Measurements from ENCODE around the gene SPTBN2.
"Not testable (repeated sequence)": the region's sequence is repeated elsewhere in the genome, so short reads cannot be mapped to it uniquely, and the experiment has no call there.

Gene SPTBN2

DNA sequence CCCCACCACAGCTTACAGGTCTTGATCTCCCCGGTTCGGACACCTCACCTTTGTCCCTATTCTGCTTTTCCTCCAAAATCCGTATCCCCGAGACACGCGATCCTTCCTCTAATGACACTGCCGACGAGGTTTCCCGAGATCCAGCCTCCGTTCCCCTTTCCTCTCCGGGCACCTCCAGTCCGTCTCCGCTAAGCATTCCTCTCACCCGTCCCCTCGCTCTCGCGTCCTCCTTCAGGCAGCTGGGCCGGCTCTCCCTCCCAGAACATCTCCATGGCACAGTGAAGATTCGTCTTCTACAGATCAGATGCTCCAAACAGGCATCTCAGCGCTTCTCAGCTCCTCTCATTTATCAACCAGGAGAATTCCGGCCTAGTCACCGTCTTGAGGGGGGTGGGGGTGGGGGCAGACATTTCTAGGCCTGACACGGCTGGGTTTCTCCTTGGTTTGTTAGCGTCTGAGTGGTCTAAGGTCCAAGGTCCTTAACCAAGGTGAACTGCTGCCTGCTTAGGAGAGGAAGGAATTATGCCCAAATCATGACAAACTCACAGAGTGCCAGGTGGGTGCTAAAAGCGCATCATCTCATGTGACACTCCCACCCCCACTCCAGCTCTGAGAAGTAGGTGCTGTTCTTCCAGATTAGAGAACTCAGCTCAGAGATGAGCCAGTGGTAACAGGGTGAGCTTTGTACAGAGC is at the start of gene SPTBN2:
TSS of gene SPTBN2 (minus strand) at position 524 of the 693 bp plus-strand sequence. CDS start 7,976 bp downstream, outside the sequence.
- peak in 1 of 3 donors; percentile 26 for DNase-seq

DNA sequence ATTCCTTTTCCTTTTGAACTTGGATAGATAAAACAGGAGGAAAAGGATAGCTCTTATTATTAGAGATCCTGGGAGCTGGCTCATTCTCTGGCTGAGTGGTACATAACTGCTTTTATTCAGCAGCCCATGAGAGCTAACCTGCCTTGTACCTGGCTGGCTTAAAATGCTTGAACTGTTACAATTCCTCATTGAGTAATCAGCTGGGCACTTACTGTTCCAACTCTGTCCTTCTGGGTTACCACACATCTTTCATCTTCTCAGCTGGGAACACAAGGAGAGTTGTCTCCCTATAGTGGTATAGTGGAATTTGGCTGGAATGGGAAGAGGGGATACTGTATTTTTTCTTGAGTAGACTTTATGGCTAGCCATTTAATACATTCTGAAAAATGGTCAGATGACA is 39.8 kb upstream of the SPTBN2 start:
- no peak for DNase-seq

DNA sequence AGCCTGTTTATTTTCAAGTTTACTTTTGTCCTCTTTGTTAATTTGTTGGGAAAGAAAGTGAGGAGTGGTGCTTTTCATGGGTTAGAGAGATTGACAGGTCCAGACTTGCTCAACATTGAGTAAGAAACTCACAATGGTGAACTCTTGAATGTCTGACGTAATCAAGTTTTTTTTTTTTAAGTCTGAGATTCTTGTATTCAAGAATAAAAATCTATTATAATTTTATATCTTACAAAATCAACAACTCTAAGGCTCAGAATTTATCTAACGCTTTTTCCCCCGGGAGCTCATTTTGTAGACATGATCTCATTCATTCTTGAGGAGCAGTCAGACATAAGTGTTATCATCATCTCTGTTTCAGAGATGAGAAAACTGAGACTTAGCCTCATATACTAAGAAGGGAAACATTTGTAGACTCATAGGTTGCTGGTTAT is 39.1 kb upstream of the SPTBN2 start:
- no peak for DNase-seq

DNA sequence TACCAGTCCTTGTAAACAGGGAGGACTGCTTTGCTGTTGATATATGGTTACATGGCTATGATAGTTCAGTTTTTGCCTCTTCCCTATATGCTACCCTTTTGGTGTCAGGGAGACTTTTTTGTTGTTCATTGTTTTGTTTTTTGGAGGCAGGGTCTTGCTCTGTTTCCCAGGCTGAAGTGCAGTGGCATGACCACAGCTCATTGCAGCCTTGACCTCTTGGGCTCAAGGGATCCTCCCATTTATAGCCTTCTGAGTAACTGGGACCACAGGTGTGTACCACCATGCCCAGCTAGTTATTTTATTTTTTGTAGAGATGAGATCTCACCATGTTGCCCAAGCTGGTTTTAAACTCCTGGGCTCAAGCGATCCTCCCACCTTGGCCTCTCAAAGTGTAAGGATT is 38.6 kb upstream of the SPTBN2 start:
- DNase-seq = no peak

DNA sequence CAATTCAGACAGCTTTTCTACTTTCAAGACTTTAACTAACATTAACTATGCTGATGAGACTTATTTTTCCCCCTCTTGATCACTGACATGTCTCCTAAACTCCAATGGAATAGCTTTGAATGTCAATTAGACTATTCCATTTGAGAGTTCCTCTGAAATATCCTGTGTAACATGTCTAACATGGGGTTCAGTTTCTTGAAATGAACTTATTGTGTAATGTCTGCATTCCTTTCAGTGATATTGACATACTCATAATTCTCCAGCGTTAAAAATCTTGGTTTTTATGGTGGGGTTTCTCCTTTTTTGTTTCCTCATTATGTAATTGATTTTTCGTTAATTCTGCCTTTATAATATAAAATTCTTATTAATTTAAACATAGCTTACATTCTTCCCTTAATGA is 37.7 kb upstream of the SPTBN2 start:
- DNase-seq = no peak

DNA sequence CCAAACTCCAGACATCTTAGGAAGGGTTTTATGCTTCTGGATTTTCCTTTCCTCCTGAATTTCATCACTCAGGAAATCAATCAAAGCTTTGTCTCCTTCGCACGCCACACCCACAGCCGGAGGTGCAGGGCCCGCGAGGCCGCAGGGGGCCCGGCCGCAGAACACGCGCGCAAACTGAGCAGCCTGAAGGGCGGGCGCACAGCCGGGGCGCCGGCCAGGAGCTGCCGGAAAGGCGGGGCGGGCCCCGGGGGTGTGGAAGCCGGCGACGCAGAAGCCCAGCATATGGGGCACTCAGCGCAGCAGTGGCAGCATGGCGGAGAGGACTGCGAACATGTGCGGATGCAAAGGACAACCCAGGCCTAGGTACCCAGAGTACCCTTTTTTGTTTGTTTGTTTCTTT is 33.1 kb upstream of the SPTBN2 start:
- no peak for DNase-seq

DNA sequence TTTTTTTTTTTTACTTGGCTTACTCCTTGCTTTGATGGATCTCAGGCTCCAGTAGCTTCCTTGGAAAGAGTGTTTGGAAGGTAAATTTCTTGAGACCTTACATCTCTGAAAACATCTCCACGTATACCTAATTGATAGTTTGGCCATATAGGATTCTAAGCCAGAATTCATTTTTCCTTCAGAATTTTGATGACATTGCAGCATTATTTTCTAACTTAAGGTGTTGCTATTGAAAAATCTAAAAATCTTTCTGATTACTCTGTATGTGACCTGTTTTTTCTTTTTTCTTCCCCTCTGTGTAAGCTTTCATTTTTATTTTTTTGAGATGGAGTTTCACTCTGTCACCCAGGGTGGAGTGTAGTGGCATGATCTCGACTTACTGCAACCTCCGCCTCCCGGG is 23.1 kb upstream of the SPTBN2 start:
- DNase-seq = no peak

DNA sequence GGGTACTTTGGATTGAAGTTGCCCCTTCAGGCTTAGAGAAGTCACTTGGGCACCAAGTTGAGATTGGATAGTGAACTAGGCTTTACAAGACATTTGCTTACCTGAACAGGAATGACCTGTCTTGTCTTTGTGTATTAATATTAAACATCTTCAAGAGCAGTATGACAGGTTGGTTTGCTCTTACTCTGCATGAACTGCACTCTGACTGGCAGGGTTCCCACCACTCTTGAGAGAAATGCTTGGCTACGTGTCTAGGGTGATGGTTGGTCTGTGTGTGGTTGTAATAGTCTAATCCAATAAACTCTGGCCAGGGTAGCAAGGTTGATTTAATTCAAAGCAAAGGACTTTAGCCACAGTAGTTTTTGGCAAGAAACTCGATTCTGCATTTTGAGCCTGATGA is 20.1 kb upstream of the SPTBN2 start:
- no peak for DNase-seq

DNA sequence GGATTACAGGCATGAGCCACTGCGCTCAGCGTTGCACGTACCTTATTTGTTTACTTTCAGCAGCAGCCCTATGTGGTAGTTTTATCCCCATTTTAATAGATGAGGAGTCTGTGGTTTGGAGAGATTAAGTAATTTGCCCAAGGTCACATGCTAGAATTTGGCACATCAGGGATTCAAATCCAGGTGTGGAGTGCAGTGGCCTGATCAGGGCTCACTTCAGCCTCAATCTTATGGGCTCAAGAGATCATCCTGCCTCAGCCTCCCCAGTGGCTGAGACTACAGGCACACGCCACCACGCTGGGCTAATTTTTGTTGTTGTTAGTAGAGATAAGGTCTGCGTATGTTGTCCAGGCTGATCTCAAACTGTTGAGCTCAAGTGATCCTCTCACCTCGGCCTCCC is 18.5 kb upstream of the SPTBN2 start:
- DNase-seq = no peak

DNA sequence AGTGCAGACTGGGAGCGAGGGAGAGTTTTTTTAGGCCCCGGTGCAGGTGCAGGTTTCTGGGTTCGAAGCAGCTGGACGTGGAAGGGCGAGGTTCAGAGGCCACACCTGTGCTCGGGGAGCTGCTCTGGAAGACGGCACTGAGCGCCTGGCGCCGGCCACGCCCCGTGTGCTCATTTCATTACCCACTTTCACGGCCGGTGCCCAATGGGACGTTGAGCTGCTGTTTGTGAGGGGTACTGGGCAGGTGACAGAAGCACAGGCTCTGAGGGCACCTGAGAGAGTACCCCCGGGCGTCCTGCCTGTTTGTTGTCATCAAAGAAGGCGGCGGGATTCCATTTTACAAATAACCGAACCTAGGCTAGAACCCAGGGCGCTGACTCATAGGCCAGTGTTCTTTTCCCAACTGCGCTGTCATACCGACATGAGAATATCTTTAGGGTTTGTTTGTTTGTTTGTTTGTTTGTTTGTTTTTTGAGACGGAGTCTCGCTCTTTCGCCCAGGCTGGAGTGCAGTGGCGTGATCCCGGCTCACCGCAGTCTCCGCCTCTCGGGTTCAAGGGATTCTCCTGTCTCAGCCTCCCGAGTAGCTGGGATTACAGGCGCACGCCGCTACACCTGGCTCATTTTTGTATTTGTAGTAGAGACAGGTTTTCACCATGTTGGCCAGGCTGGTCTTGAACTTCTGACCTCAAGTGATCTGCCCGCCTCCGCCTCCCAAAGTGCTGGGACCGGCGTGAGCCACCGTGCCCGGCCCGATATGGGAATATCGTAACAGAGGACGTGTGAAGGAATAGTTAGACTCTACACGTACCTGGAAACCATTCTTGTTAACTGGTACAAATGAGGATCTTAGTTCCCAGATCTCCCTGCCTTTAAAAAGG is 16.6 kb upstream of the SPTBN2 start:
- DNase-seq = peak in 1 of 3 donors; percentile 27

DNA sequence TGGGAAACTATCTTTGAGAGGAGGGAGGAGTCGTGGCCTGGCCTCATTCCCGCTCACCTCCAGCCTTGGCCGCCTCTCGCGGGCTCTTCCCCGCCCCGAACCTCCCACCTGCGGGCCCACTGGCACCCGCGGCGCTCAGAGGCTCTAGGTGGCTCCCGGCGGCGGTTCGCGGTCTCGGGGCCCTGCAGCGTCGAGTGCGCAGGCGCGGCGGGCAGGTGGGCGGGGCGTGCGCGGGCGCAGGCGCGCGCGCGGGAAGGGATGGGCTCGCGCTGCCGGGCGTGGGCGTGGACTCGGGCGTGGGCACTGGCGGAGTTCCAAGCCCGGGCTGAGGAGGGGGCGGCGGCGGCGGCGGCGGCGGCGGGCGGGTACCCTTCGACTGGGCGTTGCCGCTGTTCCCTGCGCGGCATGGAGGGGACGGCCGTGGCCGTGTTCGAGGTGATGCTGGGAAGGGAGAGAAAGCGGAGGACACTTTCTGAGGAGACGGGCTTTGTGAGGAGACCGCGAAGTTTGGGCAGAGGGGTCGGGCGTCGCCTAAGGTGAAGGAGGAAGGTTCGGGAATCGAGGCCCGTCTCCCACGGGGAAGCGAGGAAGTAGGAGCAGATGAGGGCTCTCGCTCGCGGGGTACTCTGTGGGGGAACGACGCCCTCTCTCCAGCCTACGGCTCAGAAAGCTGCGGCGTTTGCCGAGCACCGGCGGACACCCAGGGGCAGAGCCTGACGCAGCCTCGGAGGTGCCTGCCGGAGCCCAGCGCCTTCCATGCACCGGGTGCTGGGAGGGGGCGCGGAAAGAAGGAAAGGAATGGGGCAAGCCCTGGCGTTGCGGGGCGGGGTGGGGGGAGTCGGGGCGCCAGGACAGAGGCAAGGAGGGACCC is 15.7 kb upstream of the SPTBN2 start:
- DNase-seq = peak; percentile 86 to 95 (median 93)

DNA sequence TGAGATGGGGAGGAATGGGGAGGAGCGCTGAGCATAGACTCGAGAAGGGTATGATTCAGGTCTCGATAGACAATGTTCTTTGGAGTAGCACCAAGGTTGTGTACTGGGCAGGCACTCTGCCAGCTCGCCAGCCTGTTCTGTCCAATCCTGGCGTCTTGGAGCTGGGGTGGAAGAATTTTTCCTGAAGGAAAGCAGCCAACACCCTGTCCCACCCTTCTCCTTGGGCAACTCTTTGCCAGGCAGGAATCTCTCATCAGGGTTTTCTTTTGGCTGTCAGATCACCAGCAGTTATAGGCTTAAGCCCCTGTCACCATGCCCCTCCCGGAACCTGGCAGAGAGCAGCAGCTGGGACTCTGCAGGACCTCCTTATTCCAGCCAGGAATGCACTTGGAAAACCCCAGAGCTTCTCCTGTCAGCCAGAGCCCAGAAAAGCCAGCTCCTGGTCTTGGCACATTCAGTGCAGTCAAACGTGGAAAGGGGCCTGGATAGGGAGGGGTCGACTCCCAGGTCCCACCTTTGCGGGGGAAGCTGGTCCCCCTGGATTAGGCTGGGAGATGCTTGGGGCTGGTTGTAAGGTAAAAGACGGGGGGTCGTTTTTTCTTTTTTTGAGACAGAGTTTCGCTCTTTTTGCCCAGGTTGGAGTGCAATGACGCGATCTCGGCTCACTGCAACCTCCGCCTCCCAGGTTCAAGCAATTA is 14.4 kb upstream of the SPTBN2 start:
- no peak for DNase-seq

DNA sequence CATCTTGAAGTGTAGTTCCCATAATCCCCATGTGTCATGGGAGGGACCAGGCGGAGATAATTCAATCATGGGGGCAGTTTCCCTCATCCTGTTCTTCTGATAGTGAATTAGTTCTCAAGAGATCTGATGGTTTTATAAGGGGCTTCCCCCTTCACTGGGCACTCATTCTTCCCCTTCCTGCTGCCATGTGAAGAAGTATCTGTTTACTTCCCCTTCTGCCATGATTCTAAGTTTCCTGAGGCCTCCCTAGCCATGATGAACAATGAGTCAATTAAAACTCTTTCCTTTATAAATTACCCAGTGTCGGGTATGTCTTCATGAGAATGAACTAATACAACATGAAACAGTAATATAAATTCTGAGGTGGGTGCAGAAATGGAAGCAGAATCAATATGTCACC is 12.1 kb upstream of the SPTBN2 start:
- DNase-seq = peak in 1 of 3 donors; percentile 49

DNA sequence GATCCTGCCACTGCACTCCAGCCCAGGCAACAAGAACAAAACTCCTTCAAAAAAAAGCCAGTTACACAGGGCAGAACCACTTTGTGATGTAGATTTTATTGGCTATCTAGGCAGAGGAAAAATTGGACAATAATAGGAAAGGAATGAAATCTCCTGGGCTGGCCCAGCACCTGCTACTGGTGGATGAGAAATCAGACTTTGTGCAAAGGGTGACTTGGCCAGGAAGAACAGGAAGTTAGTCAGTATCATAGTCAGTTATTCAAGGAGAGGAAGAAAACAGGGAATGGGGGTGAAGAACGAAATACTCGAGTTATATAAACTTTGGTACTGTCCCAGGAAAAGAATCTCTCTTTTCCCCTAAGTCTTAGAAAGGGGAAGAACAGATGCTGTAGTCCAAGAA is 11.0 kb upstream of the SPTBN2 start:
- no peak for DNase-seq

DNA sequence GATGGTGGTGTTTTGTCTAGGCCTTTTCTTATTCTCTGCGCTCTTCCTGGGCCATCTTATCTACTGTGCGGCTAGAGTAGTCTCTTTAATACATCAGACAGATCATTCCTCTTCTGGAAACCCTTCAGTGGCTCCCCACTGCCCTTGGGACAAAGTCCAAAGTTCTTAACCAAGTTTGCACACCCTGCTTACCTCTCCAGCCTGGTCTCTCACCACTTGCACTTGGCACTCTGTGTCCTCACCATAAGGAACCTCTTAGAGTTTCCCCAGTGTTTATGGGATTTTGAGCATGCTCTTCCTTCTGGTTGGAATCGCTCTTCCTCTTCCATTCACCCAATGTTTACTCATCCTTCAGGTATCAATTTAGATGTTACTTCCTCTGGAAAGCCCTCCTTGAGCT is 5.2 kb upstream of the SPTBN2 start:
- DNase-seq = no peak

DNA sequence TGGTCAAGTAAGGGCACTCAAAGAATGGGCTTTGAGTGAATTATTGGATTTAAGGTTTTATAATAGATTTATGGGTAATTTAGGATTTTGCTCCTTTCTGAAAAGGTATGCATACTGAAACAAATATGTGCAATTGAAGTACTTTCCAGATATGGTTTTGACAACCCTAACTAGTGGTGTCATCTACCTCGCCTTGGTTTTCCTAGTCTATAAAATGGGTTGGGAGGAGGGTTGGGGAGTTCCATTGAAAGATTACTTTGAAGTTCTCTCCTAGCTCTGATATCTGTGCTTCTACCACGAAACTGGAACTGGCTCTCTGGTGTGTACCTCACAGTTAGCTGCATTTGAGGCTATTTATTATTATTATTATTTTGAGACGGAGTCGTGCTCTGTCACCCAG is 431 bp upstream of the SPTBN2 start:
- no peak for DNase-seq

DNA sequence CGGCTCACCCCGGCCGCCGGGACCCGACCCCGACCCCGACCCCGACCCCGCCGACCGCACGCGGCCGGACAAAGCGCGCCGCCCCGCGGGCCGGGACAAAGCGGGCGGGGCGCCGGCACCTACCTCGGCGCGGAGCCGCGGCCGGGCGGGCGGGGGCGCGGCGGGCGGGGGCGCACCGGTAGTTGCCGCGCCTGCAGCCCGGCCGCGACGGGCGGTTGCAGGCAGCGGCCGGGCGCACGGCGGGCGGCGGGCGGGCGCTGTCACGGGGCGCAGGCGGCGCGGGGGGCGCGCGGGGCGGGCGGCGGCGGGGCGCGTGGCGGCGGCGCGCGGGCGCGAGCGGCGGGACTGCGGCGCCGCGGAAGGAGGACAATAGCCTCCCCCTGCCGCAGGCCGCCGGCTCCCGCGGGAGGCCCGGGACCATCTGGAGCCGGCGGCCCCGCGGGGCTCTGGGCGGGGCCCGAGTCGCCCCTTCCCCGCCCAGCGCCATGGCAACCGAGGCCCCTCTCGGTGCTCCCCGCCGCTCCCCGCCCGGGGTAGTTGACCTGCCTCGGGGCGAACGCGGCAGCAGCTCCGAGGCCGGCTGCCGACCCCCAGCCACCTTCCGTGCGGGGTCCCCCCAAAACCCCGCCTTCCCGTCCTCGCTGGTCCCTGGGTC is 851 bp downstream of the SPTBN2 start:
- DNase-seq = peak in 1 of 3 donors; percentile 40

DNA sequence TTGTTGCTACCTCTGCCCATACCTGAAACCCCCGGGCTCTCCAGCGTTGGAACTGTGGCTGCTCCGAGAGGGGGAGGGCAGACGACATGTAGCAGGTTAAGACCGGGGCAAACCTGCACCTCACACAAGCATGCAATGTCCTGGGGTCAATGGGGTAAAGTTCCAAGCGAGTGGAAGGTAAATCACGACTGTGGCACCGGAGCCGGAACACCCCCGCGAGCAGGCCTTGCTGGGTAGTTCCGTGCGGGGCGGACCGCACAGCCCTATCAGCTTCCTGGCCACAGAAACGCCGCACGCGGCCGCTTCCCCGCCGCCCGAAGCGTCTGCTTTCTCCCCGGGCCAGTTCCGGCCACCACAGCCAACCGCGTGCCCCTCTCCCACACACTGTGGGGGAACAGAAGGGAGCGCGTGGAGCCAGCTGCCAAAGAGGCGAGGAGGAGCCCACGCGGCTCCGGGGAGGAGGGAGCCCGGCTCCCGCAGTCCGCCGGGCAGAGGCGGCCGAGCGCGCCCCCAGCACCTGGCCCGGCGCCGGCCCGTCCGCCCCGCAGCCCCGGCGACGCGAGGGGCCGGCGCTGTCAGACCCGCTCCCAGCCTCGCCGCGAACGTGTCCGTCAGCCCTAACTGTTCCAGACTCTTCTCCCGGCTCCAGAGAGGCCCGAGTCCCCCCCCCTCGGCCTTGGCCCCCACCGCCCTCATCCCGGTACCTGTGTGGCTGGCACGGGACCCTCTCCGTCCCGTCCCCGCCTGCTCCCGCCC is 1.6 kb downstream of the SPTBN2 start:
- DNase-seq = peak; percentile 50 to 72 (median 62)

DNA sequence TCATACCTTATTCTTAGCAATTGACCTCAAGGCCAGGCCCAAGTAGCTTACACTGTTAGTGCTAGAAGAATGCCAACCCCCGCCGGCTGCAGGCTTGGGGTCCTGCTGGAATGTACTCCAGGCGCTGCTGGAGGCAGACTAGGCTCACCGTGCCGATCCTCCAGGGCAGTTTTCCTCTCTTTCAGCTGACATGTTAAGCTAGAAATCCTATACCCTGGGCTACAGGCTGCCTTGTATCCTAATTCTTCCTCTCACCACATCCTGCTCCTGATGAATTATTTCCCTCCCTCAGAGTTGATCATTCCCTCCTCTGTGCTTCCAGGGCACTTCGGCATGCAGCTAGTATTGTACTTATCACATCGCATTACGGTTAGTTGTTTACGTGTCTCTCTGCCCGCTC is 3.4 kb downstream of the SPTBN2 start:
- DNase-seq = no peak

DNA sequence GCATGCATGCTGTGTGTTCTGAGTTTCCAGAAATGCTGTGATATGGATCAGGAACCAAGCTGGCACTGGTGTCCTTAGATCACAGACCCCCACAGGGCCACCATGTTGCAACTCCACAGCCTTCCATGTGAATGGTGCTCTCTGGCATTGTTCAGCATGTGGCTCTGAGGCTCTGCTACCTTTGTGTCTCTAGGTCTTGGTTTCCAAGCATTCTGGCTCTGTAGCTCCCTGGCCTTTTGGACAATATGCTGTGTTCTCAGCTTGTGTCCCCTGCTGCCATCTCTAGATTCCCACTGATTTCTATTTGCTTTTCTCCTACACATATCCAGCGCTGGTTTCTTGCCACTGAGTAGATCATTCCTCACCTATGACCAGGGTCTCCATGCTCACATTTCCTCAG is 3.9 kb downstream of the SPTBN2 start:
- no peak for DNase-seq

DNA sequence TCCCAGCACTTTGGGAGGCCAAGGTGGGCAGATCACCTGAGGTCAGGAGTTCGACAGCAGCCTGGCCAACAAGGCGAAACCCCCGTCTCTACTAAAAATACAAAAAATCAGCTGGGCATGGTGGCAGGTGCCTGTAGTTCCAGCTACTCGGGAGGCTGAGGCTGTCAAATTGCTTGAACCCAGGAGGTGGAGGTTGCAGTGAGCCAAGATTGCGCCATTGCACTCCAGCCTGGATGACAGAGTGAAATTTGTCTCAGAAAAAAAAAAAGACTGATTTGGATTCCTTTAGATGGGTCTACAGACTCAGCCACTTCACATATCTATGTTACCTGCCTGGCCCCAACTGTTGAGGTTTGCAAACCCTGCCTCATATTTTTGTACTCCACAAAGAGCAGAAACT is 4.8 kb downstream of the SPTBN2 start:
- DNase-seq = not testable (repeated sequence)
